GM19239 (cell line): ENCODE data around the gene LIX1L.

Experiments used
- DNase-seq: peaks from one replicate; pipeline ENCODE4 v3.0.0; 2011; ENCODE audit warnings: low spot score; ENCODE audit not compliant: insufficient read length
- FAIRE-seq: peaks from 2 replicates; lab custom pipeline; 2011; peaks lifted over from hg19 to GRCh38; lab: Jason Lieb, UNC

LIX1L gene

GRCh38 chr1:145957443-145958319 is at the start of gene LIX1L:
Gene LIX1L (minus strand): TSS chr1:145958017. CDS start chr1:145957927, 90 bp downstream.
- DNase-seq (peak; percentile 90), FAIRE-seq (peak; percentile 84)

DNA sequence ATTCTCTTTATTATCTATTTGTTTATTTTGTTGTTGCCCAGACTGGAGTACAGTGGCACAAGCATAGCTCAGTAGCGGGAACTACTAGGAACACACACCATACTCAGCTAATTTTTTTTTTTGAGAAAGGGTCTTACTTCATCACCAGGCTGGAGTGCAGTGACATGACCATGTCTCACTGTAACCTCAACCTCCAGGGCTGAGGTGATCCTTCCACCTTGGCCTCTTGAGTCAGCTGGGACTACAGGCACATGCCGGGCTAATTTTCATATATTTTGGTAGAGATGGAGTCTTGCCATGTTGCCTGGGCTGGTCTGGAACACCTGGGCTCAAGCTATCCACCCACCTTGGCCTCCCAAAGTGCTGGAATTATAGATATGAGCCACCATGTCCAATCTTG is 43.9 kb upstream of the LIX1L start:
- DNase-seq: no peak

DNA sequence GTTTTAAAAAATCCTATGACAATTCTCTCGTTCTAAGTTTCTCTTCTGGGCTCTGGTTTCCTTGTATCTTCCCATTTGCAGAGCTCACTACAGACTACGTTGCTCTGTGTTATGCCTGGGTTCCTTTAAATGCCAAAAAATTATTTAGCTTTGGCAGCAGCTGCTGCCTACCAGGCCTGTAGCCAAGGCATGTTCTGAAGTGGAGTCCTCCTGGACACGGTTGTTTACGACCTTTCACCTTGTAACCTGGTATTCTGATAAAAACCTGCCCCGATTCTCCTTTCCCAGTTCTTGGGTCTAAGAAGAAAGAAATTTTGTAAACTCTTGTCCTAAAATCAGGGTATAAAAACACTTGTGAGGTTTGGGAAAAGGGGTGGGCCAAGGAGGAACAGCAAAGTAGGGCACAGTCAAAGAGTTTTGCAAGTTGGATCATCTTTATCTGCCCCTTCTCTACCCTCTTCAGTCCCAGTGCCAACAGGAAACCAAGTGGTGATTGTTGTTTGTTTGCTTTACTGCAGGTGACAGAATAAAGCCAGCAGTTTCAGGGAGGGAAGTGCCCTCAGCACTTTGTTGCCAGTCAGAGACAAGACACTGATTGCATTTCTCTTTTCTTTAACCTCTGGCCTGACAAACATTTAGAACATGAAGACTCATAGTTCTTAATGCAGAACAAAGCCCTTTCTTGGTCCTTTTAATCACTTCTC is 41.7 kb upstream of the LIX1L start:
- FAIRE-seq (no peak), DNase-seq (no peak)

More for the DNA sequence above, 43.9 kb upstream of the LIX1L start:
- FAIRE-seq: no peak

DNA sequence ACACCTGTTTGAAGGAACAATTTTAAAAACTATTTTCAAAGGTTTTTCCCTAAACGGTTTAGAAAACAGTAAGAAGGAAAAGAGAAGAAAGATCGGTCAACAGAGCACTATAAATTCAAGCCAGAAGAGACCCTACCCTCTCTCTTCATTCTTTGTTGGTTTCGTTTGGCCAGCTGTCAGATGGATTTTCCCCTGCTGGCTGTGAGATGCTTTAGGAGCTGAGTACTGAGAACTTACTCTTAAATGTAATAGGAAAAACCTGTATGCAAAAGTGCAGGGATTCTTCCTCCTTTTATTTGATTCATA is 39.9 kb upstream of the LIX1L start:
- no peak for DNase-seq
- FAIRE-seq: no peak

DNA sequence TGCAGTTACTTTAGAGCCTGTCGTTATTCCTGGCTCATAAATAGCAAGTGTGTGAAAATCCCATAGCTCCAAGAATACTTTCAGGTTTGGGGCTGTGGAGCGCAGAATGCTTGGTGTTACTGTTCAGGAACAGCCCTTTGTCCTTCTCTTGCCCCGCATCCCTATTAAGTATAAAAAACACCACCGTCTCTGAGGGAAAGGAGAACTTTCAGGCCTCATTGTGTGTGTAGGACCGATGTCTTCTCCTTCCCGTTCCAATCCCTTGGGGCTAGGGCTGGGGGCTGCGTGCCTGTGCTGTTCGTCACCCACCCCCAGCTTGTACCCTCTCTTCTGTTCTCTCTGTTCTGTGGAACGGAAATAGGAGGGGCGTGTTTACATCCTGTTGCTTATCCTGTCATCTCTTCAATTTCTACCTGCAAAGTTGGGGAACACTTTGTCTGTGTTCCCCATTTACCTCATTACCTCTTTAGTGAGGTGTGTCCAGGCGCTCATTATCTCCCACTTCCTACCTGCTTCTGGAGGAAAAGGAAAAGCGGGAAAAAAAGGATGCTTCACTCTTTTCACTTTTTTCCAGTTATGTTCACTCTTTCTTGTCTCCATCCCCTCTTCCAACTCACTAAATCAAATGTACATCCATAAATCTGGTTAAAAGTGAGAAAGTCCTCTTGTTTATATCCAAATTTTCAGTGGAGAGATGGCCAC is 39.4 kb upstream of the LIX1L start:
- peak; percentile 68 for FAIRE-seq
- DNase-seq: no peak

DNA sequence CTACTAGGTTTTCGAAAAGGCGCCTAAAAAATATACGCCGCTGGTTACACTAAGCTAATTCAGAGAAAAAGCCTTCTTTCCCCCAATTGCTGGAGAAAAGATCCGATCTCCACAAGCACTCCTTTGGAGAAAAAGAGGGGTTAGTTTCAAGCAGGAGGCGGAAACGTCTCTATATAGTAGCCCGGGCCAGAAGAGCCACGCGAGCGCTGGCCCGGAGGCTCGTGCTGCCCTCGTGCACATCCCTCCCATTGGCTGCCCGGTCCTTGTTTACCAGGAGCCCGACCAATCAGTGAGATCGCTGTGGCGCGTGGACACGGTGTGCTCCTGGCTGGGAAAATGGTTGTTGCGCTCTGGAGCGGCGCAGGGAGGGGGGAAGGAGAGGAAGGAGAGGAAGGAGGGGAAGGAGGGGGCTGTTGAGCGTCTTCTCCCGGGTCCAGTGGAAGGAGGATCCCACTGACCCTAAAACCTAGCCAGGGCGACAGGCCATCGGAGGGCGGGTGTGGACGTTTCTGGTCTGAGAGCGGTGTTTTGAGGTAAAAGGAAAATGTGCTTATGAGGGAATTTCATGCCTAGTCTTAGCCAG is 38.7 kb upstream of the LIX1L start, which contains the start of gene TXNIP:
Gene TXNIP (minus strand): TSS at position 147 of the 583 bp plus-strand sequence. CDS start 313 bp downstream, outside the sequence.
- peak; percentile 89 for FAIRE-seq
- peak; percentile 85 for DNase-seq

DNA sequence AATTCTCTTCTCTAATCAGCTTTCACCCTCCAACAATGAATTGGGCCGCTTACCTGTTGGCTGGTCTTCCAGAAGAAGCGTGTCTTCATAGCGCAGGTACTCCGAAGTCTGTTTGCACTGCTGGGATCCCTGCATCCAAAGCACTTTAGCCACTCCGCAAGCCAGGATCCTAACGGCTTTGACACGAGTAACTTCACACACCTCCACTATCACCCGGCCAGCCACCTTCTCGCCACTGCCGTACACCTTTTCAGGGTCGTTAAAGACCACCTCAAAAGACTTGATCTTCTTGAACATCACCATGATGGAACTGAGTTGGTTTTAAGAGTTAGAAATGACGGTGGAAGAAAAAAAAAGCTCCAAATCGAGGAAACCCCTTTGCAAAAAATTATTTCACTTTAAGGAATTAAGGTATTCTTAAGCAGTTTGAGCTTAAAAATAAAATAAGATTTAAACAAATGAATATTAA is 38.2 kb upstream of the LIX1L start:
- FAIRE-seq: no peak
- DNase-seq: no peak

DNA sequence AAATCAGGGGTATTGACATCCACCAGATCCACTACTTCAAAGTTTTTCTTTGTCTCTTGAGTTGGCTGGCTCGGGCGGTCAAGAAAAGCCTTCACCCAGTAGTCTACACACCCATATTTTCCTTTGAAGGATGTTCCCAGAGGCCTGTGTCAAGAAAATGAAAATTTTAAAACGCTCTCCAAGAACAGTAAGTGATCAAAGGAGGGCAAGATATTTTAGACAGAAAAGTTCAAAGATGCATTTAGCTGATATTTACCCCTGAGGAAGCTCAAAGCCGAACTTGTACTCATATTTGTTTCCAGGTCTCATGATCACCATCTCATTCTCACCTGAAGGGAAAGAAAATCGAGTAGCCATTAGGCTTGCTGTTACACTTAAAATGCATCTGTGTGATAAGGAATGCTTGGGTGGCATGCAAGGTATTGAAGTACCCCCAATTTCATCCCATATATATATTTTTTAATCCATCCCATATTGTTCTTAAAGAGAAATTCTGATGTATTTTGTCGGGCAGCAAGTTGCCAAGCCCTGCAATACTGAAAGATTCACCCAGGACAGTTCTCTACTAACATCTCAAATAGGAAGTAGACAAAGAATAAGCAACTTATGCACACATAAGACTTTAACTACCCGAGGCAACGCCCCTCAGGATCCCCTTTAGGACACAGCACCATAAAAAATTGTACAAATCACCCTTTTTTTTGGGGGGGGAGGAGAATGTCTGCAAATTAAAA is 37.5 kb upstream of the LIX1L start:
- peak; percentile 23 for FAIRE-seq
- no peak for DNase-seq

DNA sequence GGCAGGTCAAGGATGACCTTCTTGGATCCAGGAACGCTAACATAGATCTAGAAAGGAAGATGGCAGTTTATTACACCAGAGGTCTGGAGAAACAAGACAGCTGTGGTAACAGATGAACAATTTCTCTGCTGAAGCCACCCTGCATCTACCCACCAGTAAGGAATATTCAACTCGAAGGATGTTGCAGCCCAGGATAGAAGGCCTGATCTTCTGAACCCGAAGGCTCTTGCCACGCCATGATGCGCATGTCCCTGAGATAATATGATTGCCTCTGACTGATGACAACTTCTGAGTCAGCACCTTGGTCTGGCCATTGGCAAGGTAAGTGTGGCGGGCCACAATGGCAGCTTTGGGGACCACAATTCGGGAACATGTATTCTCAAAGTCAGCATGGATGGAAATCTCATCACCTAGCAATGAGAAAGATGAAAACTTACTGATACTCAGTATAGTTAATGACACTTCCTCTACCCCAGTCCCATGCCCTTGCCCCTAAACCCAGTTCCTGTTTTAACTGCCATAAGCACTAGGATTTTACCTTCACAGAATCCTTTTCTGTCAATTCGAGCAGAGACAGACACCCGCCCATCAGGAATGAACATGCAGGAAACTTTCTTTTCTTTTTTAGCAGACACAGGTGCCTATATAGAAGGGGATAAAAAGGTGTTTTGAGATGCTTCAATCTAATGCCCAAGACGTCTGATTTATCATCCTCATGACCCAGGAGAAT is 36.7 kb upstream of the LIX1L start:
- FAIRE-seq (no peak), DNase-seq (no peak)

DNA sequence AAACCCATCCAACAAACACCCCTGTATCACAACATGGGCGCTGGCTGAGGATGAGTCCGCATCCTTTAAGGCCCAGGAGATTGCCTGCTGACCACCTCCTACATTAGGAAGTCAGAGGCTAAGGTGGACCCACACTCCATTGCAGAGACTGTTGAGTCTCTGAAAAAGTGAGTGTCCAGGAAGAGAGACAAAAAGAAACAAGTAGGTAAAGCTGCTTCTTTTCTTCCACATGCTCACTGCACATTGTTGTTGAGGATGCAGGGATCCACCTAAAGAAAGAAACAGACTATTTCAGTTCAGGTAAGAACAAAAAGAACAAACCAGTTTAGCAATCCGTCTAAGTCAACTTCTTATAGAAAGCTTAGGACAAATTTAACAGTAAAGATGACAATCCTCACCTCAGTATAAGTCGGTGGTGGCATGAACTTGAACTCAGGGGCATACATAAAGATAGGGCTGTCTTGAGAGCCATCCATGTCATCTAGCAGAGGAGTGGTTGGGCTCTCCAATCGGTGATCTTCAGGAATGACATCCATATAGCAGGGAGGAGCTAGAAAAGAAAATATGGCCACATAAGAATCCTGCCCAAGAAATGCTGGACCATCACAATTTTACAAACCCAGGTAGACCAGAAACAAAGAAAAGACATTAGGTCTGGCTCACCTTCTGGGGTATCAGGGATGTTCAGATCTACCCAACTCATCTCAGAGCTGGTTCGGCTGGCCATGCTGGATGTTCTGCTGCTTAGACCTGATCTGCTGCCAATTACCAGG is 36.0 kb upstream of the LIX1L start:
- FAIRE-seq (no peak), DNase-seq (no peak)

DNA sequence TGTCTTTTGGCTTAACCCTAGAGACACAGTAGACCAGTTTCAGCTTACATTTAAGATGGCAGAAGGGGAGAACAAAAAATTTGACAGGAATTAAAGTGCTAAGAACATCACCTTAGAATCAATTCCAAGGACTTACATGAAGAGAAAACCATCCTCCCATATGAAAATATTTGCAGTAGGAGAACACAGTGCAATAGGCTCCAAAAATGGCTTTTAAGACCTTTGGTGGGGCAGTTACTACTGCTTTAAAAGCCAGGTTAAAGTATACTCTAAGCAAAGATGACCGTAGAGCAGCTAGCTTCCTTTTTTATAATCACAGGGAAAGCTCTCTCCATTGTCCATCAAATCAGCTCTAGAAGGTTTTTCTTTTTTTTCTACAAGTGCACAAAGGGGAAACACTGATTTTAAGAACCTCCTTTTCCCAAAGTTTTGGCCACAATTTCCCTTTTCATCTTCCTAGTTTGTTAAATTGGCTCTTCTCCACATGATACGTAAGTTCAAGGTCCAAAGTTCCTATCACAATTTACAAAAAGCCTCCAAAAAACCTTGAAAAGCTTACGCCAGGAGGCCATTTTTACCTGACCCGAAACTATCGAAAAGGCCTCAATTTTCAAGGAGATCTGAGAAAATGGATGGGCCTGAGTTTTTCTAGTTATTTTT is 35.3 kb upstream of the LIX1L start:
- DNase-seq: no peak
- FAIRE-seq: no peak

GRCh38 chr1:145992502-145992936 is 34.7 kb upstream of the LIX1L start:
- FAIRE-seq (no peak), DNase-seq (no peak)

GRCh38 chr1:145991735-145992412 is 34.1 kb upstream of the LIX1L start:
- FAIRE-seq (no peak), DNase-seq (no peak)

GRCh38 chr1:145990249-145990855 is 32.5 kb upstream of the LIX1L start:
- no peak for DNase-seq
- no peak for FAIRE-seq

DNA sequence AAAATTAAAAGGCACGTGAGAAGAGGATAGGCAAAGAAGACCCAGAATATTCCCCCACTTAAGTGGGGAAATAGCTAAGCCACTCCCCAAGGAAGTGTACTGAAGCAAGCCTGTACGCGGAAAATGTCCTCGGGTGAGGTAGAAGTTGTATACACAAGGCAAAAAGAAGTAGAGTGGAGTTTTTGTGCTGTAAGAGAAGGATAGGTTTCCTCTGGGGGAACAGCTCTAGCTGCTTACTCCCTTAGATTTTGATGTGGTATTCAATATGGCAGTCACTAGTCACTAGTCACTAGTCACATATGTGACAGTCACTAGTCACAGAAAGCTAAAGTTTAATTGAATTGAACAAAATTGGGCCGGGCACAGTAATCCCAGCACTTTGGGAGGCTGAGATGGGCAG is 31.0 kb upstream of the LIX1L start:
- FAIRE-seq (no peak), DNase-seq (no peak)

GRCh38 chr1:145987926-145988325 is 30.1 kb upstream of the LIX1L start:
- DNase-seq (no peak), FAIRE-seq (no peak)

DNA sequence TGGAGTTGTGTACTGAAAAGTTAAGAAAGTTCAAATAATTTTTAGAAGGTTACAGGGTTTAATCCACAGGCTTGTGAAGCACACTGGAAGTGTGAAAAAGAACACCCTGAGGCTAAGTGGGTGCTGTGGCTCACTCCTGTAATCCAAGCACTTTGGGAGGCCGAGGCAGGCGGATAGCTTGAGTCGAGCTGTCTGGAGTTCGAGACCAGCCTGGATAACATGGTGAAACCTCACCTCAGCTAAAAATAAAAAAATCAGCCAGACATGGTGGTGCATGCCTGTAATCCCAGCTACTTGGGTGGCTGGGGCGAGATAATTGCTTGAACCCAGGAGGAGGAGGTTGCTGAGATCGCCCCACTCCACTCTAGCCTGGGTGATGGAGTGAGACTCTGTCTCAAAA is 28.7 kb upstream of the LIX1L start:
- DNase-seq (no peak), FAIRE-seq (no peak)
